ENCODE measurements around the gene IL32. TPM values are rescaled to one million over a fixed set of nuclear protein-coding genes. Genes with fewer than 3 reads are reported as not detected.

Gene IL32
- polyA plus RNA-seq, 1 experiment = 30.3 TPM

DNA sequence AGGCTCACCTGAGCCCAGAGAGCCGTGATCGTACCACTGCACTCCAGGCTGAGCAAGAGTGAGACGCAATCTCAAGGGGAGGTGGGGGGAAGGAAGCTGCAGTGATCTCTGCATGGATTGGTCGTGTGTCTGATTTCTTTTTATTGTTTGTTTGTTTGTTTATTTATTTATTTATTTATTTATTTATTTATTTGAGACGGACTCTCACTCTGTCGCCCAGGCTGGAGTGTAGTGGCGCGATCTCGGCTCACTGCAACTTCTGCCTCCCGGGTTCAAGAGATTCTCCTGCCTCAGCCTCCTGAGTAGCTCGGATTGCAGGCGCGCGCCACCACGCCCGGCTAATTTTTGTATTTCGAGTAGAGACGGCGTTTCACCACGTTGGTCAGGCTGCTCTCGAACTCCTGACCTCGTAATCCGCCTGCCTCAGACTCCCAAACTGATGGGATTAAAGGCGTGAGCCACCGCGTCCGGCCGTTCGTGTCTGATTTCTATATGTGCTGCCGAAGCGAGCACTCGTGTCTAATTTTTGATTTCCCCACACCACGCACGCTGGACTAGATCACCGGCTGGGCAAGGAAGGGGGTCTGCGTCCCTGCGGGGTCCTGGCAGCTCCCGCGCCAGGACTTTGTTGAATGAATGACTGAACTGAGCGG, 45.7 kb upstream of the IL32 start:
- ChIA-PET POLR2A (interaction anchor here (1.6 to 3.8 kb wide), 6 partner anchors 9 to 47 kb away, joined by 5 to 30 read pairs (median 9); partner anchors contain the start of gene PKMYT1), CTCF (interaction anchor here (0.6 to 3.1 kb wide), 4 partner anchors 10 to 110 kb away, joined by 3 to 13 read pairs (median 4); no protein-coding TSS in a partner anchor)
- H3K27ac ChIP-seq (ENCODE audit: low read depth, low read length) = peak overlapping the region; percentile 21

DNA sequence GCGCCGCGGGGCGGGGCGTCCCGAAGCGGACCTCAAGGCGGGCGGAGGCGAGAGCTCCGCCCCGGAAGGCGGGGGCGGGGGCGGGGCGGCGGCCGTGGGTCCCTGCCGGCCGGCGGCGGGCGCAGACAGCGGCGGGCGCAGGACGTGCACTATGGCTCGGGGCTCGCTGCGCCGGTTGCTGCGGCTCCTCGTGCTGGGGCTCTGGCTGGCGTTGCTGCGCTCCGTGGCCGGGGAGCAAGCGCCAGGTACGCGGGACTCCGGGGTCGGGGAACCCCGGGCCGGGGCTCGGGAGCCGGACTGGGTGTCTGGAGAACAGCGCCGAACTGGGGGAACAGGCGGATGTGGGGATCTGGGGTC, 45.2 kb upstream of the IL32 start, which contains the start of gene TNFRSF12A:
Gene TNFRSF12A, plus strand, starts transcription at position 122 of the 357 bp plus-strand sequence. Its CDS starts 30 bp downstream, at position 152.
- TF ChIP-seq CTCF (IDR thresholded peaks at IDR 0.05; ENCODE audit: low read depth, low read length) = no peak
- peak within 1 kb of the TSS; percentile 94 for H3K4me3 ChIP-seq (ENCODE audit: low read depth, low read length)
- CTCF ChIA-PET = interaction anchor here (0.6 to 3.1 kb wide), 4 partner anchors 9 to 137 kb away, joined by 3 to 13 read pairs (median 3); partner anchors contain the start of gene FLYWCH2
- no peak for DNase-seq (ENCODE audit: low read depth, low spot score)
- peak within 1 kb of the TSS; percentile 99 for H3K27ac ChIP-seq (ENCODE audit: low read depth, low read length)
- POLR2A ChIA-PET = interaction anchor here (0.8 to 3.8 kb wide), 9 partner anchors 8 to 129 kb away, joined by 3 to 30 read pairs (median 8); partner anchors contain the start of gene PKMYT1
- peaks cover 5% of the 10 kb centered on the region for H3K27me3 ChIP-seq (ENCODE audit: control insufficient read depth, insufficient read depth, low read length)
- no peaks in the 10 kb centered on the region; the same call in 1 of the 2 replicates for H3K9me3 ChIP-seq (ENCODE audit: control insufficient read depth, insufficient read depth, low read length)

More for the DNA sequence above, 45.7 kb upstream of the IL32 start:
- no peak for TF ChIP-seq CTCF (IDR thresholded peaks at IDR 0.05; ENCODE audit: low read depth, low read length)
- Histone ChIP-seq H3K27me3 (ENCODE audit: control insufficient read depth, insufficient read depth, low read length) (peaks cover 5% of the 10 kb centered on the region), H3K4me3 (ENCODE audit: low read depth, low read length) (peak overlapping the region; percentile 63), H3K9me3 (ENCODE audit: control insufficient read depth, insufficient read depth, low read length) (no peaks in the 10 kb centered on the region; the same call in 1 of the 2 replicates)
- no peak for DNase-seq (ENCODE audit: low read depth, low spot score)

DNA sequence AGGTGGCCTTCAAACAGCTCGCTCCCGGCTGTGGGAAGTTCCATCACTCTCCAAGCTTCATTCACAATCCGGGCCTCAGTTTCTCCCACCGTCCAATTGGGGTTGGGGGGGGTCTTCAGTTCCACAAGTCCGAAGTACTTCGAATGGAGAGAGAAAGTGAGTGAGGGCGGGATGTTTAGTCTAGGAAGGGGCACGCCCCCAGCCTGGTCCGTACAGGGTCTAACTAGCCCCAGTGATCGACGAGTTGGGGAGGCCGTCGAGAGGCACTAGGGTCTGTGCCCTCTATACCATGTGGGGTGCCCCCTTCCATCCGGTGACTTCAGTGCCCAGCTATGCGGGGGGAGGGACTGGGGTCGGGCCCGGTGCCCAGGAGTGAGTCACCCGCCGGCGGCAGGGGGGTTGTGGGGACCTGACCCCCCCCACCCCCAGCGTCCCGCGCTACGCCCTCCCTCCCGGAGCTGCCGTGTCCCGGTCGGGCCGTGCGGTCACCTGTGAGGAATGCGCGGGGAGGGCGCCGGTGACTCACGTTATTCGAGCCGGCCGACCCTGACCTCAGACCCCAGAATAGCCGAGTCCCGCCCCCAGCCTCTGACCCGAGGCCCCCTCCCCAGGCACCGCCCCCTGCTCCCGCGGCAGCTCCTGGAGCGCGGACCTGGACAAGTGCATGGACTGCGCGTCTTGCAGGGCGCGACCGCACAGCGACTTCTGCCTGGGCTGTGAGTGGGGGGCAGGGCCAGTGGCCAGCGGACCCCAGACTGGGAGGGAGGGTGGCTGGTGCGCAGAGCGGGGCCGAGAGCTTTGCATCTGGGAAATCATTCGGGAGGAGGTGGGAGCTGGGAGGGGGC, 44.6 kb upstream of the IL32 start:
- Histone ChIP-seq H3K9me3 (ENCODE audit: control insufficient read depth, insufficient read depth, low read length) (no peaks in the 10 kb centered on the region; the same call in 1 of the 2 replicates), H3K27ac (ENCODE audit: low read depth, low read length) (peak overlapping the region; percentile 99), H3K27me3 (ENCODE audit: control insufficient read depth, insufficient read depth, low read length) (peaks cover 5% of the 10 kb centered on the region), H3K4me3 (ENCODE audit: low read depth, low read length) (peak overlapping the region; percentile 94)
- ChIA-PET POLR2A (interaction anchor here (0.7 to 3.8 kb wide), 13 partner anchors 8 to 129 kb away, joined by 3 to 30 read pairs (median 7); partner anchors contain the start of genes CLDN9 and PKMYT1), CTCF (interaction anchor here (0.6 to 3.1 kb wide), 2 partner anchors 11 to 138 kb away, joined by 3 to 13 read pairs; partner anchors contain the start of gene FLYWCH2)
- peak; percentile 72 for DNase-seq (ENCODE audit: low read depth, low spot score)
- TF ChIP-seq CTCF (IDR thresholded peaks at IDR 0.05; ENCODE audit: low read depth, low read length) = no peak

GRCh38 chr16:3021449-3022207, 43.8 kb upstream of the IL32 start:
- H3K4me3 ChIP-seq (ENCODE audit: low read depth, low read length) = peak overlapping the region; percentile 94
- ChIA-PET CTCF (interaction anchor here (3.1 kb wide), 1 partner anchor 10 kb away, joined by 13 read pairs; no protein-coding TSS in a partner anchor), POLR2A (interaction anchor here (0.7 to 3.8 kb wide), 12 partner anchors 9 to 136 kb away, joined by 3 to 30 read pairs (median 4); partner anchors contain the start of genes CLDN9 and PKMYT1)
- H3K27ac ChIP-seq (ENCODE audit: low read depth, low read length) = peak overlapping the region; percentile 99
- H3K9me3 ChIP-seq (ENCODE audit: control insufficient read depth, insufficient read depth, low read length) = no peaks in the 10 kb centered on the region; the same call in 1 of the 2 replicates
- peak; percentile 52 for TF ChIP-seq CTCF (IDR thresholded peaks at IDR 0.05; ENCODE audit: low read depth, low read length)
- peaks cover 5% of the 10 kb centered on the region for H3K27me3 ChIP-seq (ENCODE audit: control insufficient read depth, insufficient read depth, low read length)
- DNase-seq (ENCODE audit: low read depth, low spot score) = peak; percentile 80
